H1 (cell line): Measurements from ENCODE around the gene BPIFB6. TPM values are rescaled to one million over a fixed set of nuclear protein-coding genes. Genes with fewer than 3 reads are reported as not detected.

ENCODE experiments used
- BRCA1 ChIP-seq: IDR thresholded peaks from 2 replicates; pipeline ENCODE4 v1.6.1; 2012; ENCODE audit warnings: low read depth, low read length, improper control_type of control experiment
- CHD7 ChIP-seq: fragments of 300-600 bp; sonication (generic); IDR thresholded peaks from 2 replicates; pipeline ENCODE4 v1.7.1; 2012; ENCODE audit warnings: low read length, moderate library complexity, mild to moderate bottlenecking, inconsistent platforms; ENCODE audit not compliant: insufficient replicate concordance
- E2F6 ChIP-seq: IDR thresholded peaks from 2 replicates; pipeline ENCODE4 v1.6.1; 2012; ENCODE audit warnings: inconsistent platforms
- MAFK ChIP-seq: IDR thresholded peaks from 2 replicates; pipeline ENCODE4 v1.6.1; 2012; ENCODE audit warnings: low read depth, mild to moderate bottlenecking, improper control_type of control experiment, low read length
- RAD21 ChIP-seq, 2 experiments: IDR thresholded peaks in 1 of 2; conservative IDR thresholded peaks in 1 of 2; 2 replicates each; pipeline ENCODE4 v1.6.1; 2011; ENCODE audit warnings: low read depth in 2 of 2, low read length in 2 of 2, improper control_type of control experiment in 1 of 2, inconsistent platforms in 1 of 2, mild to moderate bottlenecking in 1 of 2, moderate library complexity in 1 of 2
- RNF2 ChIP-seq: fragments of 200-900, 300-1000 bp; sonication (generic); IDR thresholded peaks from 2 replicates; pipeline ENCODE4 v1.7.1; 2016; ENCODE audit warnings: borderline replicate concordance, low read depth, mild to moderate bottlenecking, antibody characterized with exemption, low read length; ENCODE audit not compliant: poor library complexity, severe bottlenecking; ENCODE audit errors: missing control alignments
- TCF12 ChIP-seq: IDR thresholded peaks from 2 replicates; pipeline ENCODE4 v1.6.1; 2011; ENCODE audit warnings: low read depth, mild to moderate bottlenecking, low read length
- polyA plus RNA-seq, 7 experiments: library from polyadenylated mRNA; depleted of rRNA in 3 of 7; stranded (reverse) in 5 of 7; unstranded in 2 of 7; fragments of >200 nt in 5 of 7; fragments of 200-250 nt in 2 of 7; gene quantifications; 1 replicate in 5 of 7; 2 replicates in 1 of 7; 4 replicates in 1 of 7; pipeline versions ENCODE4 v1.2.1 to v1.2.3, GENCODE V29; 2011 to 2013; ENCODE audit warnings: missing spikeins in 2 of 7, mixed read lengths in 2 of 7
- total RNA-seq: library from RNA; stranded (reverse); fragmentation: NEBNext Ultra II Directional; extraction: Animal tissue kit (Norgen Biotek cat#: 25700); gene quantifications from 2 replicates; pipeline ENCODE4 v1.2.1, GENCODE V29; 2021

The BPIFB6 gene
- total and polyA plus RNA-seq, 2 of the 8 experiments (the other 6 are each of a cell fraction or from before 2014, with no cell fraction given), result not detected

- no peak for TF ChIP-seq CHD7
- no peak for TF ChIP-seq RAD21 (IDR thresholded peaks at IDR 0.05 in 1 of 2, conservative IDR thresholded peaks at IDR 0.05 in 1 of 2; ENCODE audit: low read depth in 2 of 2, low read length in 2 of 2)
- TF ChIP-seq MAFK, result no peak
- TF ChIP-seq RNF2, result no peak
- TF ChIP-seq BRCA1, result no peak
- TF ChIP-seq E2F6, result no peak
- no peak for TF ChIP-seq TCF12
Observed at GRCh38 chr20:33059741-33060390, 28.4 kb downstream of the BPIFB6 start (continued).
